OCI-LY7 (cell line): ENCODE measurements around the gene IL20RA. TPM values are rescaled to one million over a fixed set of nuclear protein-coding genes. Genes with fewer than 3 reads are reported as not detected.

Experiments used
- BruUV-seq: library from RNA; stranded (reverse); fragments of 400-500 nt; replicated peaks from 2 replicates; lab custom pipeline; 2021; lab: Mats Ljungman, UMichigan
- CTCF ChIA-PET: fragments of 300-600 bp; sonication (Branson Sonifier 250); formaldehyde crosslinking; loops from one replicate; lab custom pipeline; 2022; ENCODE audit warnings: antibody characterized with exemption; ENCODE audit not compliant: unreplicated experiment; lab: Charles Lee
- POLR2A ChIA-PET: fragments of 300-600 bp; sonication (Branson Sonifier 250); formaldehyde crosslinking; loops from one replicate; lab custom pipeline; 2022; ENCODE audit warnings: antibody characterized with exemption; lab: Charles Lee
- DNase-seq: peaks from one replicate; pipeline ENCODE4 v3.0.0-alpha.2; 2015; ENCODE audit warnings: low spot score
- H2AFZ ChIP-seq: fragments of 200-600 bp; sonication (generic), shearing (Covaris generic); 2 replicates; pipeline ENCODE4 v1.6.1; 2014; ENCODE audit warnings: mild to moderate bottlenecking, antibody characterized with exemption, low read length, moderate library complexity
- H3K27ac ChIP-seq: fragments of 200-600 bp; sonication (generic); 2 replicates; pipeline ENCODE4 v1.5.1; 2014; ENCODE audit warnings: mixed run types, low read depth, mild to moderate bottlenecking, moderate library complexity, low read length, inconsistent platforms; ENCODE audit not compliant: poor library complexity, severe bottlenecking
- H3K36me3 ChIP-seq: fragments of 200-600 bp; sonication (generic); 2 replicates; pipeline ENCODE4 v1.6.1; 2014; ENCODE audit warnings: mild to moderate bottlenecking, antibody characterized with exemption, low read length, moderate library complexity, mixed read lengths; ENCODE audit not compliant: insufficient read depth
- H3K4me1 ChIP-seq: fragments of 200-600 bp; sonication (generic); 2 replicates; pipeline ENCODE4 v1.5.1; 2014; ENCODE audit warnings: mild to moderate bottlenecking, low read length; ENCODE audit not compliant: insufficient read depth, poor library complexity, severe bottlenecking
- H3K4me2 ChIP-seq: fragments of 200-600 bp; sonication (generic); 2 replicates; pipeline ENCODE4 v1.6.1; 2014; ENCODE audit warnings: mild to moderate bottlenecking, low read length
- H3K4me3 ChIP-seq: fragments of 200-600 bp; sonication (generic); 2 replicates; pipeline ENCODE4 v1.5.1; 2014; ENCODE audit warnings: mild to moderate bottlenecking, low read depth, low read length; ENCODE audit not compliant: poor library complexity, severe bottlenecking
- H3K79me2 ChIP-seq: fragments of 200-600 bp; sonication (generic); 2 replicates; pipeline ENCODE4 v1.6.1; 2016; ENCODE audit warnings: low read depth, mild to moderate bottlenecking, low read length, moderate library complexity, mixed read lengths; ENCODE audit not compliant: insufficient read depth
- H3K9me2 ChIP-seq: fragments of 200-600 bp; sonication (generic); 2 replicates; pipeline ENCODE4 v1.6.1; 2016; ENCODE audit warnings: mild to moderate bottlenecking, low read length, mixed read lengths; ENCODE audit not compliant: insufficient read depth
- H3K9me3 ChIP-seq: fragments of 200-600 bp; sonication (generic); 2 replicates; pipeline ENCODE4 v1.6.1; 2014; ENCODE audit warnings: mild to moderate bottlenecking, mixed run types, low read length, mixed read lengths
- H4K20me1 ChIP-seq: fragments of 200-600 bp; sonication (generic); 2 replicates; pipeline ENCODE4 v1.6.1; 2014; ENCODE audit warnings: mild to moderate bottlenecking, antibody characterized with exemption, low read length, moderate library complexity, mixed read lengths; ENCODE audit not compliant: insufficient read depth
- EZH2phosphoT487 ChIP-seq: fragments of 200-600 bp; sonication (generic); IDR thresholded peaks from 2 replicates; pipeline ENCODE4 v1.6.1; 2018; ENCODE audit warnings: low read depth, borderline replicate concordance, mild to moderate bottlenecking, mixed run types, antibody characterized with exemption, low read length, moderate library complexity, mixed read lengths
- intact Hi-C: fragments of 100-400 bp; cut with micrococcal nuclease; formaldehyde crosslinking; loops from one replicate; pipeline ENCODE4 v1.10.0; 2022; ENCODE audit not compliant: unreplicated experiment
- total RNA-seq, 2 experiments: library from RNA; depleted of rRNA in 1 of 2; stranded (reverse); fragments of >200 nt in 1 of 2; shearing (Covaris generic) in 1 of 2; gene quantifications; 2 replicates each; pipeline ENCODE4 v1.2.3, GENCODE V29; 2014 to 2022
- TF ChIP-seq, protein P1 (sequence below): fragments of 200-600 bp; sonication (generic); conservative IDR thresholded peaks from 2 replicates; pipeline ENCODE4 v1.5.1; 2014; ENCODE audit warnings: mild to moderate bottlenecking, antibody characterized with exemption, low read length, moderate library complexity, mixed read lengths

IL20RA gene
- total RNA-seq, 2 experiments from 2014 or later: not detected

DNA sequence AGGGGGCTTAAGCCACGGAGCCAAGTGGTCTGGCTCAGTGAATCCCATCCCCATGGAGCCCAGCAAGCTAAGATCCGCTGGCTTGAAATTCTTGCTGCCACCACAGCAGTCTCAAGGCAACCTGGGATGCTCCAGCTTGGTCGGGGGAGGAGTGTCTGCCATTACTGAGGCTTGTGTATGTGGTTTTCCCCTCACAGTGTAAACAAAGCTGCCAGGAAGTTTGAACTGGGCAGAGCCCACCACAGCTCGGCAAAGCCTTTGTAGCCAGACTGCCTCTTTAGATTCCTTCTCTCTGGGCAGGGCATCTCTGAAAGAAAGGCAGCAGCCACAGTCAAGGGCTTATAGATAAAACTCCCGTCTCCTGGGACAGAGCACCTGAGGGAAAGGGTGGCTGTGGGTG, 25.5 kb upstream of the IL20RA start:
- Histone ChIP-seq H3K9me2 (no peaks in the 10 kb centered on the region), H3K4me2 (no peak overlapping the region), H3K27ac (no peak overlapping the region), H4K20me1 (no peaks in the 10 kb centered on the region), H3K36me3 (no peaks in the 10 kb centered on the region), H2AFZ (no peak overlapping the region), H3K4me1 (no peaks in the 10 kb centered on the region), H3K4me3 (no peak overlapping the region), H3K9me3 (no peaks in the 10 kb centered on the region), H3K79me2 (no peaks in the 10 kb centered on the region)
- POLR2A ChIA-PET: interaction anchor here (0.6 kb wide), 1 partner anchor 40 kb away, joined by 3 read pairs; no protein-coding TSS in a partner anchor
- CTCF ChIA-PET: no interaction called here
- intact Hi-C loops: no loop called here
- no peak for DNase-seq
- no TSS peak for BruUV-seq
- no peak for TF ChIP-seq EZH2phosphoT487
- TF ChIP-seq, protein P1, sequence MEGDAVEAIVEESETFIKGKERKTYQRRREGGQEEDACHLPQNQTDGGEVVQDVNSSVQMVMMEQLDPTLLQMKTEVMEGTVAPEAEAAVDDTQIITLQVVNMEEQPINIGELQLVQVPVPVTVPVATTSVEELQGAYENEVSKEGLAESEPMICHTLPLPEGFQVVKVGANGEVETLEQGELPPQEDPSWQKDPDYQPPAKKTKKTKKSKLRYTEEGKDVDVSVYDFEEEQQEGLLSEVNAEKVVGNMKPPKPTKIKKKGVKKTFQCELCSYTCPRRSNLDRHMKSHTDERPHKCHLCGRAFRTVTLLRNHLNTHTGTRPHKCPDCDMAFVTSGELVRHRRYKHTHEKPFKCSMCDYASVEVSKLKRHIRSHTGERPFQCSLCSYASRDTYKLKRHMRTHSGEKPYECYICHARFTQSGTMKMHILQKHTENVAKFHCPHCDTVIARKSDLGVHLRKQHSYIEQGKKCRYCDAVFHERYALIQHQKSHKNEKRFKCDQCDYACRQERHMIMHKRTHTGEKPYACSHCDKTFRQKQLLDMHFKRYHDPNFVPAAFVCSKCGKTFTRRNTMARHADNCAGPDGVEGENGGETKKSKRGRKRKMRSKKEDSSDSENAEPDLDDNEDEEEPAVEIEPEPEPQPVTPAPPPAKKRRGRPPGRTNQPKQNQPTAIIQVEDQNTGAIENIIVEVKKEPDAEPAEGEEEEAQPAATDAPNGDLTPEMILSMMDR: no peak

DNA sequence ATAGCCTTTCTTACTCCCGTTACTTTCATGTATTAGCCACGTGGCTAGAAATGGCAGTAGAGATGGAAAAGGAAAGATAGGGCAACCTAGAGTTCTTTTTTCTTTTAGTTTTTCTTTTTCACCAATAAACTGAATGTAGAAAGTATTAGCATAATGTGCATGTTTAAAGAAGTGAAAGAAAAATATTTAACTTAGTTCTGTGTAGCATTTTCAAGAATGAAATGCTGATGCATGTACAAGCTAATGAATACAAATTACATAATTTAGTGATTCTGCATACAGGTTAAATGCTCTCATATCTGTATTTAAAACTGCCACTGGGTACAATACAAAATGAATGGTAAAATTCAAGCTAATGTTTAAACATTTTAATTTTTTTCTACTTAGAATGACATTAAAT, 22.6 kb upstream of the IL20RA start:
- no peak overlapping the region for H3K4me3 ChIP-seq
- no peak for DNase-seq
- intact Hi-C loops: no loop called here
- TF ChIP-seq, protein P1: no peak
- TF ChIP-seq EZH2phosphoT487: no peak
- H4K20me1 ChIP-seq: no peaks in the 10 kb centered on the region
- no peaks in the 10 kb centered on the region for H3K79me2 ChIP-seq
- no peak overlapping the region for H3K27ac ChIP-seq
- H3K4me2 ChIP-seq: no peak overlapping the region
- no peaks in the 10 kb centered on the region for H3K9me3 ChIP-seq
- no peaks in the 10 kb centered on the region for H3K9me2 ChIP-seq
- ChIA-PET POLR2A (interaction anchor here (0.6 kb wide), 1 partner anchor 21 kb away, joined by 4 read pairs; no protein-coding TSS in a partner anchor), CTCF (no interaction called here)
- no peak overlapping the region for H2AFZ ChIP-seq
- no TSS peak for BruUV-seq
- no peaks in the 10 kb centered on the region for H3K4me1 ChIP-seq
- no peaks in the 10 kb centered on the region for H3K36me3 ChIP-seq

DNA sequence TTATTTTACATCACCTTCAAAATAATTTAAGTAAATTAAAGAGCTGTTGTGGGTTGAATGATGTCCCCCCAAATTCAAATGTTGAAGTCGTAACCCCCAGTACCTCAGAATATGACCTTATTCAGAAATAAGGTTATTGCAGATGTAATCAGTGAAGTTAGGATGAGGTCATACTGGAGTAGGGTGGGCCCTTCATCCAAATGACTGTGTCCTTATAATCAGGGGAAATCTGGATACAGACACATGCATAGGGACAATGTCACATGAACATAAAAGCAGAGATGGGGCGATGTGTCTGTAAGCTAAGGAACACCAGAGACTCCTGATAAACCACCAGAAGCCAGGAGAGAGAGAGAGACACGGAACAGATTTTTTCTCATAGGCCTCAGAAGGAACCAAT, 13.3 kb upstream of the IL20RA start:
- TF ChIP-seq EZH2phosphoT487: no peak
- TF ChIP-seq, protein P1: no peak
- Histone ChIP-seq H3K36me3 (no peaks in the 10 kb centered on the region), H3K27ac (no peak overlapping the region), H3K4me3 (no peak overlapping the region), H3K4me1 (no peaks in the 10 kb centered on the region), H3K9me3 (no peaks in the 10 kb centered on the region), H3K9me2 (no peaks in the 10 kb centered on the region), H3K79me2 (no peaks in the 10 kb centered on the region), H3K4me2 (no peak overlapping the region), H2AFZ (no peak overlapping the region), H4K20me1 (no peaks in the 10 kb centered on the region)
- intact Hi-C loops: no loop called here
- DNase-seq: no peak
- POLR2A ChIA-PET: no interaction called here
- BruUV-seq: no TSS peak
- CTCF ChIA-PET: no interaction called here
